Neural progenitor cell (in vitro differentiated cells): Measurements from ENCODE around the gene GATAD1. TPM values are rescaled to one million over a fixed set of nuclear protein-coding genes. Genes with fewer than 3 reads are reported as not detected.

ENCODE experiments used
- DNase-seq: peaks from one replicate; pipeline ENCODE4 v3.0.0-alpha.2; 2016; ENCODE audit warnings: low spot score
- H2AFZ ChIP-seq: fragments of 200-600 bp; sonication (generic); replicated peaks from 2 replicates; pipeline ENCODE4 v1.6.1; 2016; ENCODE audit warnings: antibody characterized with exemption
- H3F3A ChIP-seq: fragments of 200-600 bp; sonication (generic); 2 replicates; pipeline ENCODE4 v1.6.1; 2016; ENCODE audit warnings: antibody characterized with exemption, low read depth
- H3K27ac ChIP-seq: fragments of 200-600 bp; sonication (generic); 2 replicates; pipeline ENCODE4 v1.5.1; 2016; ENCODE audit warnings: mild to moderate bottlenecking
- H3K27me3 ChIP-seq: fragments of 200-600 bp; sonication (generic); 2 replicates; pipeline ENCODE4 v1.6.1; 2016; ENCODE audit warnings: mild to moderate bottlenecking, moderate library complexity
- H3K36me3 ChIP-seq: fragments of 200-600 bp; sonication (generic); 2 replicates; pipeline ENCODE4 v1.5.1; 2016
- H3K4me1 ChIP-seq: fragments of 200-600 bp; sonication (generic); 2 replicates; pipeline ENCODE4 v1.6.1; 2016; ENCODE audit warnings: mixed run types
- H3K4me2 ChIP-seq: fragments of 200-600 bp; sonication (generic); 2 replicates; pipeline ENCODE4 v1.6.1; 2016
- H3K4me3 ChIP-seq: fragments of 200-600 bp; sonication (generic); 2 replicates; pipeline ENCODE4 v1.5.1; 2016
- H3K79me2 ChIP-seq: fragments of 200-600 bp; sonication (generic); 2 replicates; pipeline ENCODE4 v1.6.1; 2016; ENCODE audit warnings: low read depth
- H3K9ac ChIP-seq: fragments of 200-600 bp; sonication (generic); 2 replicates; pipeline ENCODE4 v1.6.1; 2016
- H3K9me3 ChIP-seq: fragments of 200-600 bp; sonication (generic); 2 replicates; pipeline ENCODE4 v1.5.1; 2016; ENCODE audit warnings: low read depth
- H4K20me1 ChIP-seq: fragments of 200-600 bp; sonication (generic); 2 replicates; pipeline ENCODE4 v1.6.1; 2016; ENCODE audit warnings: low read depth
- H3K27ac Mint-ChIP-seq: 3 replicates; pipeline ENCODE4 v1.8.0; 2021; ENCODE audit warnings: mixed read lengths
- H3K27me3 Mint-ChIP-seq: 2 replicates; pipeline ENCODE4 v1.8.0; 2022; ENCODE audit warnings: low read depth, mild to moderate bottlenecking, inconsistent platforms, moderate library complexity, mixed read lengths; ENCODE audit not compliant: insufficient read depth
- H3K36me3 Mint-ChIP-seq: 3 replicates; pipeline ENCODE4 v1.8.0; 2021; ENCODE audit warnings: mixed read lengths
- H3K4me1 Mint-ChIP-seq: 3 replicates; pipeline ENCODE4 v1.8.0; 2021; ENCODE audit warnings: mixed read lengths
- H3K4me3 Mint-ChIP-seq: 3 replicates; pipeline ENCODE4 v1.8.0; 2021; ENCODE audit warnings: mild to moderate bottlenecking, moderate library complexity, mixed read lengths
- H3K9me3 Mint-ChIP-seq: 3 replicates; pipeline ENCODE4 v1.8.0; 2020; ENCODE audit warnings: mixed read lengths
- EZH2 ChIP-seq: fragments of 200-600 bp; sonication (generic); IDR thresholded peaks from 2 replicates; pipeline ENCODE4 v1.6.1; 2017; ENCODE audit warnings: antibody characterized with exemption, mild to moderate bottlenecking, moderate library complexity
- EZH2phosphoT487 ChIP-seq: fragments of 200-600 bp; sonication (generic); IDR thresholded peaks from 2 replicates; pipeline ENCODE4 v1.6.1; 2017; ENCODE audit warnings: antibody characterized with exemption
- total RNA-seq: library from RNA; depleted of rRNA; stranded (reverse); fragments of >200 nt; gene quantifications from 2 replicates; pipeline ENCODE4 v1.2.3, GENCODE V29; 2015; ENCODE audit warnings: low replicate concordance
- TF ChIP-seq, protein P1 (sequence below): fragments of 200-600 bp; sonication (generic); IDR thresholded peaks from 2 replicates; pipeline ENCODE4 v1.5.1; 2017; ENCODE audit warnings: antibody characterized with exemption, mild to moderate bottlenecking

The GATAD1 gene, protein sequence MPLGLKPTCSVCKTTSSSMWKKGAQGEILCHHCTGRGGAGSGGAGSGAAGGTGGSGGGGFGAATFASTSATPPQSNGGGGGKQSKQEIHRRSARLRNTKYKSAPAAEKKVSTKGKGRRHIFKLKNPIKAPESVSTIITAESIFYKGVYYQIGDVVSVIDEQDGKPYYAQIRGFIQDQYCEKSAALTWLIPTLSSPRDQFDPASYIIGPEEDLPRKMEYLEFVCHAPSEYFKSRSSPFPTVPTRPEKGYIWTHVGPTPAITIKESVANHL
- 46.8 and 56.5 TPM in 2 replicates for total RNA-seq

DNA sequence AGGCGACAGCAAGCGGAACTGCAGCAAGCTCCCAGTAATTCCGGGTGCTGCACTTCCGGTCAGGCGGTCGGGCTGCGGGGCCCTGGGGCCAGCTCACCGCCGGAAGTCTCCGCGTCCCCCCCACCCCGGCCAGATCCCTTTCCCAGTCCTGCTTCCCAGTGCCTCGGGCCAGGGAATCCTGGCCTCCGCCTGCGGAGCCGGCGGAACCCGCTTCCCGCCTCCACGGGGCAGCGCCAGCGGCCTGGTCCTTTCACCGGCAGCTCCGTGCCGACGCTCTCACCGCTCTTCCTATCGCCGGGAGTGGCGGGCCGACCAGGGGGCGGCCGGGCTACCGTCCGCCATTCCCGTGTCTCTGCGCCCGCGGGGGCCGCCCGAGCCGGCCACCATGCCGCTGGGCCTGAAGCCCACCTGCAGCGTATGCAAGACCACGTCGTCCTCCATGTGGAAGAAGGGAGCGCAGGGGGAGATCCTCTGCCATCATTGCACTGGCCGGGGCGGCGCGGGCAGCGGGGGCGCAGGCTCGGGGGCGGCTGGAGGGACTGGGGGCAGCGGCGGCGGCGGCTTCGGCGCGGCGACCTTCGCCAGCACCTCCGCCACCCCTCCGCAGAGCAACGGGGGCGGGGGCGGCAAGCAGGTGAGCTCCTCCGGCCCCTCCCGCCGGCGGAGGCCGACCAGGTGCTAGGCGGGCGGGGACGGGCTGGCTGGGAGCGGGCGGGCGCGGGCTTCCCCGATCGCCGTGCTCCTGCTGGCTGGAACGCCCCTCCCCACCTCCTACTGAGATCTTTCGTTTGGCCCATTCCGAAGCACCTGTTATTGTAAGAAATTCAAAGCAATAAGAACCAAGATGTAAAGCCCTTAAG, at the start of gene GATAD1:
GATAD1 (plus strand) TSS at position 138 of the 860 bp plus-strand sequence; CDS start at position 386, 248 bp downstream.
- H3K9ac ChIP-seq: peak within 1 kb of the TSS; percentile 61
- peaks cover 13% of the 10 kb centered on the region for H3K4me1 Mint-ChIP-seq
- H3K79me2 ChIP-seq: peaks cover 45% of the 10 kb centered on the region
- H2AFZ ChIP-seq: peak within 1 kb of the TSS; percentile 92
- no peaks in the 10 kb centered on the region for H3F3A ChIP-seq
- TF ChIP-seq EZH2 (no peak), EZH2phosphoT487 (no peak)
- TF ChIP-seq, protein P1, sequence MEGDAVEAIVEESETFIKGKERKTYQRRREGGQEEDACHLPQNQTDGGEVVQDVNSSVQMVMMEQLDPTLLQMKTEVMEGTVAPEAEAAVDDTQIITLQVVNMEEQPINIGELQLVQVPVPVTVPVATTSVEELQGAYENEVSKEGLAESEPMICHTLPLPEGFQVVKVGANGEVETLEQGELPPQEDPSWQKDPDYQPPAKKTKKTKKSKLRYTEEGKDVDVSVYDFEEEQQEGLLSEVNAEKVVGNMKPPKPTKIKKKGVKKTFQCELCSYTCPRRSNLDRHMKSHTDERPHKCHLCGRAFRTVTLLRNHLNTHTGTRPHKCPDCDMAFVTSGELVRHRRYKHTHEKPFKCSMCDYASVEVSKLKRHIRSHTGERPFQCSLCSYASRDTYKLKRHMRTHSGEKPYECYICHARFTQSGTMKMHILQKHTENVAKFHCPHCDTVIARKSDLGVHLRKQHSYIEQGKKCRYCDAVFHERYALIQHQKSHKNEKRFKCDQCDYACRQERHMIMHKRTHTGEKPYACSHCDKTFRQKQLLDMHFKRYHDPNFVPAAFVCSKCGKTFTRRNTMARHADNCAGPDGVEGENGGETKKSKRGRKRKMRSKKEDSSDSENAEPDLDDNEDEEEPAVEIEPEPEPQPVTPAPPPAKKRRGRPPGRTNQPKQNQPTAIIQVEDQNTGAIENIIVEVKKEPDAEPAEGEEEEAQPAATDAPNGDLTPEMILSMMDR: no peak
- H3K27me3 Mint-ChIP-seq: no peaks in the 10 kb centered on the region
- H3K27ac Mint-ChIP-seq: no peak within 1 kb of the TSS
- peak within 1 kb of the TSS; percentile 92 for H3K4me3 Mint-ChIP-seq
- H3K4me1 ChIP-seq: peaks cover 6% of the 10 kb centered on the region
- H3K27ac ChIP-seq: peak within 1 kb of the TSS; percentile 64
- H3K9me3 Mint-ChIP-seq: peaks cover 3% of the 10 kb centered on the region
- peak within 1 kb of the TSS; percentile 83 for H3K4me2 ChIP-seq
- peaks cover 21% of the 10 kb centered on the region for H3K36me3 ChIP-seq
- no peaks in the 10 kb centered on the region for H3K27me3 ChIP-seq
- peak within 1 kb of the TSS; percentile 76 for H3K4me3 ChIP-seq
- peak; percentile 95 for DNase-seq
- no peaks in the 10 kb centered on the region for H3K9me3 ChIP-seq
- H3K36me3 Mint-ChIP-seq: peaks cover 10% of the 10 kb centered on the region
- peaks cover 29% of the 10 kb centered on the region for H4K20me1 ChIP-seq

DNA sequence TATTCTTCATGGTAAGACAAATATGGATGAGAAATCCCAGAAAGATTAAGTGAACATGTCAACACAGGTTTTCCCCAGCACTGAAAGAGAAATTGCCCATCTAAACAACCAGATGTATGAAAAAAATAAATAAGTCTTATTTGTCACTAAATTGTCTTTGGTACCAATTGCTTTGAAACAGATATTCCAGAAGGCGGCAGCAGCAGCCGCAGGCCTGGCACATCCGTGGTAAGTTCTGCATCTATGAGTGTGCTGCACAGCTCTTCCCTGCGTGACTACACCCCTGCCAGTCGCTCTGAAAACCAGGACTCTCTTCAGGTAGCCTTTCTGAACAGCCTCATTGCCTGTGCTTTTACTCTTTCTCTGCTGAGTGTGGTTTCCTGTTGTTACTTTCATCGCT, 49.7 kb upstream of the GATAD1 start:
- H3K4me2 ChIP-seq: no peak overlapping the region

DNA sequence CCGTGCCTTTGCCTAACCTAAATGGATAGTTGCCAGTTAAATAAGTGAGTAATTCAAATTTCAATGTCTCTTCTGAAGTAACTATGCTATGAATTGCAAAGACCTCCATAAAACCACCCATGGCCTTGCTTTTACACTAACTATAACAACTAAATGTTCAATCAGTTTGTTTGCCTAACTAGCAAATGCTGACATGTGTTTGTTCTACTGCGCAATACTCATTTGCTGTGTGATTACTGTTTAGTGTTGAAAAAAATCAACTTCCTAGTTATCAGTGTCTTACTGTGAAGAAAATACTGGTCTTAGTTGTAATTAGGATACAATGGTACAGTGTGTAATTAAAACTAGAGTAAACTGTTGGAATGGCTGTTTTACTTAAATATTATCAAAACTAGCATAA, 47.3 kb upstream of the GATAD1 start:
- TF ChIP-seq EZH2 (no peak), EZH2phosphoT487 (no peak)
- TF ChIP-seq, protein P1: no peak
- no peaks in the 10 kb centered on the region for H3K79me2 ChIP-seq
- H4K20me1 ChIP-seq: no peaks in the 10 kb centered on the region
- no peak overlapping the region for H3K9ac ChIP-seq
- H3K4me1 ChIP-seq: peaks cover 16% of the 10 kb centered on the region
- no peak overlapping the region for H3K27ac ChIP-seq
- Mint-ChIP-seq H3K4me1 (no peaks in the 10 kb centered on the region), H3K27me3 (no peaks in the 10 kb centered on the region), H3K9me3 (no peaks in the 10 kb centered on the region), H3K36me3 (peaks cover 15% of the 10 kb centered on the region), H3K4me3 (no peak overlapping the region), H3K27ac (no peak overlapping the region)
- no peaks in the 10 kb centered on the region for H3K27me3 ChIP-seq
- H3K36me3 ChIP-seq: peaks cover 6% of the 10 kb centered on the region
- no peak overlapping the region for H3K4me2 ChIP-seq
- no peak overlapping the region for H3K4me3 ChIP-seq
- DNase-seq: no peak
- no peak overlapping the region for H2AFZ ChIP-seq
- no peaks in the 10 kb centered on the region for H3K9me3 ChIP-seq
- H3F3A ChIP-seq: peaks cover 22% of the 10 kb centered on the region

More for the DNA sequence above, 49.7 kb upstream of the GATAD1 start:
- Histone ChIP-seq H3F3A (peaks cover 5% of the 10 kb centered on the region), H3K9me3 (no peaks in the 10 kb centered on the region), H2AFZ (no peak overlapping the region), H3K36me3 (peaks cover 6% of the 10 kb centered on the region), H3K27ac (no peak overlapping the region), H3K4me3 (no peak overlapping the region), H3K79me2 (no peaks in the 10 kb centered on the region), H3K9ac (no peak overlapping the region), H4K20me1 (no peaks in the 10 kb centered on the region), H3K4me1 (peaks cover 1% of the 10 kb centered on the region), H3K27me3 (no peaks in the 10 kb centered on the region)
- no peaks in the 10 kb centered on the region for H3K4me1 Mint-ChIP-seq
- no peak overlapping the region for H3K4me3 Mint-ChIP-seq
- H3K36me3 Mint-ChIP-seq: peaks cover 16% of the 10 kb centered on the region
- no peaks in the 10 kb centered on the region for H3K27me3 Mint-ChIP-seq
- no peak overlapping the region for H3K27ac Mint-ChIP-seq
- H3K9me3 Mint-ChIP-seq: no peaks in the 10 kb centered on the region
- TF ChIP-seq, protein P1: no peak
- TF ChIP-seq EZH2phosphoT487 (no peak), EZH2 (no peak)
- DNase-seq: no peak
